NB4 (cell line): ENCODE results near the gene FGA.

Experiments
- CTCF ChIP-seq: IDR thresholded peaks from one replicate; pipeline ENCODE4 v1.5.1; 2012; ENCODE audit warnings: low read depth, low read length
- MAX ChIP-seq: IDR thresholded peaks from 2 replicates; pipeline ENCODE4 v1.6.1; 2011; ENCODE audit warnings: low read depth, low read length
- MYC ChIP-seq: IDR thresholded peaks from 2 replicates; pipeline ENCODE4 v1.6.1; 2011; ENCODE audit warnings: low read depth, low read length
- POLR2A ChIP-seq: IDR thresholded peaks from 2 replicates; pipeline ENCODE4 v1.6.1; 2011; ENCODE audit warnings: mild to moderate bottlenecking; ENCODE audit not compliant: insufficient read length; ENCODE audit errors: extremely low read depth

- TF ChIP-seq POLR2A, result no peak
- TF ChIP-seq CTCF, result no peak
- TF ChIP-seq MAX, result no peak
- TF ChIP-seq MYC, result no peak
Measured at GRCh38 chr4:154615211-154615610, 24.7 kb upstream of the FGA start.
